Breast epithelium (tissue), 4 donors: ENCODE data around the gene OR2W3. TPM values are rescaled to one million over a fixed set of nuclear protein-coding genes. Genes with fewer than 3 reads are reported as not detected.

Experiments used
- DNase-seq, 2 donors: peaks; one replicate each; pipeline ENCODE4 v3.0.0-alpha.2; 2019; ENCODE audit warnings: low spot score in 2 of 2
- H3K27ac ChIP-seq, 2 donors: fragments of 200-600 bp; sonication (generic) in 1 of 2; one replicate each; pipeline ENCODE4 v1.5.1; 2016 to 2019; ENCODE audit warnings: mild to moderate bottlenecking in 1 of 2
- H3K27me3 ChIP-seq, 2 donors: fragments of 200-600 bp; sonication (generic) in 1 of 2; one replicate each; pipeline versions ENCODE4 v1.5.1 to v1.6.0; 2017 to 2019; ENCODE audit warnings: control low read depth in 1 of 2, mild to moderate bottlenecking in 1 of 2
- H3K36me3 ChIP-seq: fragments of 200-600 bp; one replicate; pipeline ENCODE4 v1.5.1; 2019
- H3K4me1 ChIP-seq, 2 donors: fragments of 200-600 bp; sonication (generic); one replicate each; pipeline ENCODE4 v1.5.1; 2016 to 2019; ENCODE audit warnings: control low read depth in 1 of 2
- H3K4me3 ChIP-seq, 3 donors: fragments of 200-600 bp; sonication (generic); 1 replicate in 2 of 3; 2 replicates in 1 of 3; pipeline ENCODE4 v1.5.1; 2016 to 2019; ENCODE audit warnings: mild to moderate bottlenecking in 3 of 3, moderate library complexity in 2 of 3
- H3K9me3 ChIP-seq, 2 donors: fragments of 200-600 bp; sonication (generic) in 1 of 2; one replicate each; pipeline ENCODE4 v1.5.1; 2016 to 2019; ENCODE audit warnings: control low read depth in 1 of 2
- CTCF ChIP-seq, 3 donors: fragments of 450-650 bp; IDR thresholded peaks; one replicate each; pipeline ENCODE4 v1.5.1; 2016 to 2017; ENCODE audit warnings: antibody characterized with exemption in 3 of 3, mild to moderate bottlenecking in 3 of 3, moderate library complexity in 3 of 3
- POLR2A ChIP-seq: fragments of 450-650 bp; IDR thresholded peaks from one replicate; pipeline ENCODE4 v1.6.1; 2016; ENCODE audit warnings: antibody characterized with exemption, mild to moderate bottlenecking, moderate library complexity
- POLR2AphosphoS5 ChIP-seq, 3 donors: sonication (generic); formaldehyde crosslinking; IDR thresholded peaks; one replicate each; pipeline ENCODE4 v1.6.1; 2017; ENCODE audit warnings: antibody characterized with exemption in 3 of 3
- intact Hi-C: fragments of 100-400 bp; cut with DNase I; formaldehyde crosslinking; loops from one replicate; pipeline ENCODE4 v1.15.1; 2023; ENCODE audit warnings: low total_unique reads
- total RNA-seq, 3 donors: library from RNA; depleted of rRNA; stranded (reverse); fragments of >200 nt; gene quantifications; one replicate each; pipeline ENCODE4 v1.1.0, GENCODE V29; 2016

The OR2W3 gene
- total RNA-seq, 3 donors from 2014 or later = 3.6 TPM; not detected in 2

- no peaks in the 10 kb centered on the region for H3K4me1 ChIP-seq
- H3K36me3 ChIP-seq = no peaks in the 10 kb centered on the region
- TF ChIP-seq POLR2A = no peak
- no peak for TF ChIP-seq POLR2AphosphoS5 (IDR thresholded peaks at IDR 0.05)
- TF ChIP-seq CTCF (IDR thresholded peaks at IDR 0.05) = no peak
- no peak for DNase-seq
- intact Hi-C loops = no loop called here
- H3K27ac ChIP-seq = no peak overlapping the region
- H3K27me3 ChIP-seq = peaks cover 0 to 16% of the 10 kb centered on the region in 2 donors
- no peaks in the 10 kb centered on the region for H3K9me3 ChIP-seq
- no peak overlapping the region for H3K4me3 ChIP-seq
Measured at GRCh38 chr1:247855911-247856310, 39.5 kb upstream of the OR2W3 start.

GRCh38 chr1:247857069-247857984, 38.1 kb upstream of the OR2W3 start, which contains the start of gene TRIM58:
TSS of gene TRIM58 (plus strand) at chr1:247857187. CDS start at chr1:247857247, 60 bp downstream.
- no peak for DNase-seq
- H3K4me3 ChIP-seq = peak within 1 kb of the TSS; percentile 36 to 88 (median 52)
- no peaks in the 10 kb centered on the region for H3K4me1 ChIP-seq
- H3K27ac ChIP-seq = peak within 1 kb of the TSS in 1 of 2 donors; percentile 74
- H3K36me3 ChIP-seq = no peaks in the 10 kb centered on the region
- peaks cover 0 to 16% of the 10 kb centered on the region in 2 donors for H3K27me3 ChIP-seq
- H3K9me3 ChIP-seq = no peaks in the 10 kb centered on the region
- intact Hi-C loops = no loop called here
- peak in 1 of 3 donors; percentile 27 for TF ChIP-seq CTCF (IDR thresholded peaks at IDR 0.05)
- no peak for TF ChIP-seq POLR2AphosphoS5 (IDR thresholded peaks at IDR 0.05)

- Histone ChIP-seq H3K4me3 (peak overlapping the region; percentile 36 to 88 (median 52)), H3K36me3 (no peaks in the 10 kb centered on the region), H3K9me3 (no peaks in the 10 kb centered on the region), H3K27ac (peak overlapping the region in 1 of 2 donors; percentile 74), H3K27me3 (peaks cover 0 to 16% of the 10 kb centered on the region in 2 donors), H3K4me1 (no peaks in the 10 kb centered on the region)
- no peak for DNase-seq
- intact Hi-C loops = no loop called here
- TF ChIP-seq POLR2AphosphoS5 (IDR thresholded peaks at IDR 0.05) (no peak), POLR2A (no peak), CTCF (IDR thresholded peaks at IDR 0.05) (no peak)
Measured at GRCh38 chr1:247857985-247858619, 37.3 kb upstream of the OR2W3 start.

GRCh38 chr1:247862756-247863155, 32.6 kb upstream of the OR2W3 start:
- no peaks in the 10 kb centered on the region for H3K4me1 ChIP-seq
- intact Hi-C loops = no loop called here
- H3K27me3 ChIP-seq = peaks cover 0 to 6% of the 10 kb centered on the region in 2 donors
- no peak for TF ChIP-seq POLR2AphosphoS5 (IDR thresholded peaks at IDR 0.05)
- TF ChIP-seq POLR2A = no peak
- TF ChIP-seq CTCF (IDR thresholded peaks at IDR 0.05) = no peak
- no peak for DNase-seq
- no peaks in the 10 kb centered on the region for H3K9me3 ChIP-seq
- no peak overlapping the region for H3K4me3 ChIP-seq
- H3K27ac ChIP-seq = no peak overlapping the region
- H3K36me3 ChIP-seq = no peaks in the 10 kb centered on the region

- no peaks in the 10 kb centered on the region for H3K4me1 ChIP-seq
Measured at GRCh38 chr1:247864644-247865043, 30.7 kb upstream of the OR2W3 start.

More at GRCh38 chr1:247864644-247865043, 30.7 kb upstream of the OR2W3 start:
- intact Hi-C loops = loop anchor here (5.0 kb wide), 1 partner anchor 462 kb away; no protein-coding TSS in a partner anchor
- H3K4me3 ChIP-seq = no peak overlapping the region
- no peak overlapping the region for H3K27ac ChIP-seq
- TF ChIP-seq POLR2A = no peak
- TF ChIP-seq CTCF (IDR thresholded peaks at IDR 0.05) = no peak
- TF ChIP-seq POLR2AphosphoS5 (IDR thresholded peaks at IDR 0.05) = no peak
- H3K36me3 ChIP-seq = no peaks in the 10 kb centered on the region
- DNase-seq = no peak
- no peaks in the 10 kb centered on the region for H3K9me3 ChIP-seq
- no peaks in the 10 kb centered on the region for H3K27me3 ChIP-seq
